Choroid plexus epithelial cell (primary cell): Measurements from ENCODE around the gene ERC2.

Experiments
- DNase-seq: peaks from one replicate; pipeline ENCODE4 v3.0.0-alpha.2; 2010; ENCODE audit warnings: low read depth
- H3K4me3 ChIP-seq: 2 replicates; pipeline ENCODE4 v1.5.1; 2011; ENCODE audit warnings: low read depth, mild to moderate bottlenecking, control low read depth, low read length, moderate library complexity
- TF ChIP-seq, protein P1 (sequence below): conservative IDR thresholded peaks from 2 replicates; pipeline ENCODE4 v1.5.1; 2011; ENCODE audit warnings: low read depth, mild to moderate bottlenecking, control low read depth, inconsistent platforms, low read length, moderate library complexity

ERC2 gene

DNA sequence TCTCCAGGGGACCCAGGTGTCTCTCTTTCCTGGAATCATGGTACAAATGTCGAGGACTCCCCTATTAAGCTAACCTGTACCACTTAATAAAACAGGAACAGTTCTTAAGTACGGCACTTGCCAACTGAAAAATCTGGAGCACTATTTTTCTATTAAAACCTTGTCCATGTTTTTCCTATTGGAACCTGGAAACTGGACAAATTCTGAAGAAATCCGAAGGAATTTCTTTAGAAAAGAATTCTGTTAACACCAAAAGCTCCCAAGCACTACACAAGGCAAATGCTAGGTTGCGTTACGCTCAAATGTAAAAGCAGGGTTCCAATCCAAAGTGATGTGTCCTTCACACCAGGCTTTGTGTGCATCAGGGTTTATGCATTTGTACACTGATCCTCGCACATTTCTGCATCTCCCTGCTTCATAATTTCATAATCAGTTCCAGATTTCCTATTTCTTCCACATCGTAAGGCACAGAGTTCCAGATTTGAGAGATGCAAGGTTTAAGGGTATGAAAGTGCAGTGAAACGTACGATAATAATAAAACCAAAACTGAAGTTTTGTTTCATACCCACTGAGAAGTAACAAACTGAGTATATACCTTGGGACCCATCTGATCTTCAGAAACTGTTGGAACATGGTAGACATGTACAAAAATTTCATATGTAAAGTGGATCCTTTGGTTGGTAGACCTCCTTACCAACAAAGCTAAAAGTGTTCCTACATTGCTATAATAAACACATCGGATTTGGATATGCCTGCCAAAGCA lies 849.0 kb downstream of the ERC2 start:
- no peak overlapping the region for H3K4me3 ChIP-seq
- no peak for DNase-seq
- TF ChIP-seq, protein P1, sequence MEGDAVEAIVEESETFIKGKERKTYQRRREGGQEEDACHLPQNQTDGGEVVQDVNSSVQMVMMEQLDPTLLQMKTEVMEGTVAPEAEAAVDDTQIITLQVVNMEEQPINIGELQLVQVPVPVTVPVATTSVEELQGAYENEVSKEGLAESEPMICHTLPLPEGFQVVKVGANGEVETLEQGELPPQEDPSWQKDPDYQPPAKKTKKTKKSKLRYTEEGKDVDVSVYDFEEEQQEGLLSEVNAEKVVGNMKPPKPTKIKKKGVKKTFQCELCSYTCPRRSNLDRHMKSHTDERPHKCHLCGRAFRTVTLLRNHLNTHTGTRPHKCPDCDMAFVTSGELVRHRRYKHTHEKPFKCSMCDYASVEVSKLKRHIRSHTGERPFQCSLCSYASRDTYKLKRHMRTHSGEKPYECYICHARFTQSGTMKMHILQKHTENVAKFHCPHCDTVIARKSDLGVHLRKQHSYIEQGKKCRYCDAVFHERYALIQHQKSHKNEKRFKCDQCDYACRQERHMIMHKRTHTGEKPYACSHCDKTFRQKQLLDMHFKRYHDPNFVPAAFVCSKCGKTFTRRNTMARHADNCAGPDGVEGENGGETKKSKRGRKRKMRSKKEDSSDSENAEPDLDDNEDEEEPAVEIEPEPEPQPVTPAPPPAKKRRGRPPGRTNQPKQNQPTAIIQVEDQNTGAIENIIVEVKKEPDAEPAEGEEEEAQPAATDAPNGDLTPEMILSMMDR = no peak

- TF ChIP-seq, protein P1 = no peak
- DNase-seq = no peak
- no peak overlapping the region for H3K4me3 ChIP-seq
Observed at GRCh38 chr3:55617385-55617784, 850.9 kb downstream of the ERC2 start.

GRCh38 chr3:55616803-55617202 lies 851.5 kb downstream of the ERC2 start:
- H3K4me3 ChIP-seq = no peak overlapping the region
- TF ChIP-seq, protein P1 = no peak

GRCh38 chr3:55615694-55616295 lies 852.5 kb downstream of the ERC2 start:
- DNase-seq = no peak
- TF ChIP-seq, protein P1 = no peak
- H3K4me3 ChIP-seq = no peak overlapping the region

More at GRCh38 chr3:55616803-55617202, 851.5 kb downstream of the ERC2 start:
- DNase-seq = no peak

DNA sequence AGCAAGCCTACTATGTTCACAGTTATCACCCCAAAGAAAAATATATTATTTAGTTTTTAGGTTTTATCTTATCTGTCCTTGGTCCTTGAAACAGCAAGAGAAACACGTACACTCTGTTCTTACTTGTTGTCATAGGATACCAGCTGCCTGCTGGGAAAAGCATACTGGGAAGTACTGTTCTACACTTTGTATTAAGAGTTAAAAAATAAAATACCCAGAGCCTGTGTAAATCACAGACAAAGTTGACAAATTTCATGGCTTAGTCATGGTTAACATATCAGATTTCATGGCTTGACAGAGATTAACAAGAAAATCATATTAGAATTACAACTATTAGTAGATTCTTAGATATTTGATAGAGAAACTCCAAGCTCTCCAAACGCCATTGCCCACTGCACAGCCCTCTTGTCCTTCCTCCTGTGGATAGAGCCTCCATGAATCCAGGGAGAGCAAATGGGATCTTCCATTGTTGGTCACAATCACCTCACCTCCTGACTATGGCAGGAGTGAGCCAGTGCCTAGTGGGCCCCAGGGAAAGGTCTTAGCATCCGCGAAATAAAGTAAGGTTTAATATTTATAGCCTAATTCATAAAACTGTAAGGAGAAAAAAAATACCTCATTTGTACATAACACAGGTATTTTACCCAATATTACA lies 853.1 kb downstream of the ERC2 start:
- TF ChIP-seq, protein P1 = no peak
- peak; percentile 71 for DNase-seq
- H3K4me3 ChIP-seq = no peak overlapping the region

GRCh38 chr3:55611121-55611520 lies 857.1 kb downstream of the ERC2 start:
- H3K4me3 ChIP-seq = no peak overlapping the region
- no peak for DNase-seq
- TF ChIP-seq, protein P1 = no peak
